GM18907 (cell line): ENCODE data around the gene AOC1.

Source experiments
- ATAC-seq: cut with Tn5 transposase; IDR thresholded peaks from one replicate; pipeline ENCODE4 v1.9.1; 2021; ENCODE audit warnings: mild to moderate bottlenecking, moderate library complexity; ENCODE audit not compliant: unreplicated experiment

Gene AOC1

GRCh38 chr7:150856303-150857275 is 4.3 kb downstream of the AOC1 start:
- no peak for ATAC-seq

DNA sequence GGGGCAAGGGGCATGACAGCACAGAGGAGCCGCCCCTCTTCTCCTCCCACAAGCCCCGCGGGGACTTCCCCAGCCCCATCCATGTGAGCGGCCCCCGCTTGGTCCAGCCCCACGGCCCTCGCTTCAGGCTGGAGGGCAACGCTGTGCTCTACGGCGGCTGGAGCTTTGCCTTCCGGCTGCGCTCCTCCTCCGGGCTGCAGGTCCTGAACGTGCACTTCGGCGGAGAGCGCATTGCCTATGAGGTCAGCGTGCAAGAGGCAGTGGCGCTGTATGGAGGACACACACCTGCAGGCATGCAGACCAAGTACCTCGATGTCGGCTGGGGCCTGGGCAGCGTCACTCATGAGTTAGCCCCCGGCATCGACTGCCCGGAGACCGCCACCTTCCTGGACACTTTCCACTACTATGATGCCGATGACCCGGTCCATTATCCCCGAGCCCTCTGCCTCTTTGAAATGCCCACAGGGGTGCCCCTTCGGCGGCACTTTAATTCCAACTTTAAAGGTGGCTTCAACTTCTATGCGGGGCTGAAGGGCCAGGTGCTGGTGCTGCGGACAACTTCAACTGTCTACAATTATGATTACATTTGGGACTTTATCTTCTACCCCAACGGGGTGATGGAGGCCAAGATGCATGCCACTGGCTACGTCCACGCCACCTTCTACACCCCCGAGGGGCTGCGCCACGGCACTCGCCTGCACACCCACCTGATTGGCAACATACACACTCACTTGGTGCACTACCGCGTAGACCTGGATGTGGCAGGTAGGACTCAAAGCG is 5.1 kb downstream of the AOC1 start:
- no peak for ATAC-seq

GRCh38 chr7:150858236-150859197 is 6.2 kb downstream of the AOC1 start:
- ATAC-seq = no peak

DNA sequence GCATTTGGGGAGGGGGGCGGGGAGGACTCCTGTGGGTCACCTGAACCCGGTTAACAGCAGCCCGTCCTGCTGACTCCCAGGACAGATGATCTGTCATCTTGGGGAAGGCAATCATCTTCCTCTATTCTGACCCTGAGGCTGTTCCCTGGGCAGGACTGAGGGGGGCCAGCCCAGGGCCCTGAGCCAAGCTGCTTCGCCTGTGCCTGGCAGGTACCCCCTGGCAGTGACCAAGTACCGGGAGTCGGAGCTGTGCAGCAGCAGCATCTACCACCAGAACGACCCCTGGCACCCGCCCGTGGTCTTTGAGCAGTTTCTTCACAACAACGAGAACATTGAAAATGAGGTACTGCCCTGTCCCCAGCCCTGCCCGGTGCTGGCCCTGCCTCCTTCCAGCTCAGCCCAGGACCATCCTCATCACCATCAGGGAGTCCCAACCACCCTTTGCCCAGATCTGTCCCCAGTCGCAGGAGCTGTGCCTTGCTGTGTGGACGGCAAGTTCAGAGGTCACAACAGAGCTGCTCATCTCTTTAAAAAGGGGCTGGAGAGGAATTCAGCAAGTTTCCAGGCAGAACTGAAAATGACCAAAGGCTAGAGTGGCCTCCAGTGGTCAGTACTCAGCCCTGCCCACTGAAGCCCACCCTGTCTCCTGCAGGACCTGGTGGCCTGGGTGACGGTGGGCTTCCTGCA is 8.1 kb downstream of the AOC1 start:
- ATAC-seq = no peak

DNA sequence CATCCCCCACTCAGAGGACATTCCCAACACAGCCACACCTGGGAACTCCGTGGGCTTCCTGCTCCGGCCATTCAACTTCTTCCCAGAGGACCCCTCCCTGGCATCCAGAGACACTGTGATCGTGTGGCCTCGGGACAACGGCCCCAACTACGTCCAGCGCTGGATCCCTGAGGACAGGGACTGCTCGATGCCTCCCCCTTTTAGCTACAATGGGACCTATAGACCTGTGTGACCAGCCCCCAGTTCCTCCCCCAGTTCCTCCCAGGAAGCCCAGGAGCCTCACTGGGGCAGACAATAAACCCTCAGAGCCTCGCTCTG is 8.6 kb downstream of the AOC1 start:
- no peak for ATAC-seq

DNA sequence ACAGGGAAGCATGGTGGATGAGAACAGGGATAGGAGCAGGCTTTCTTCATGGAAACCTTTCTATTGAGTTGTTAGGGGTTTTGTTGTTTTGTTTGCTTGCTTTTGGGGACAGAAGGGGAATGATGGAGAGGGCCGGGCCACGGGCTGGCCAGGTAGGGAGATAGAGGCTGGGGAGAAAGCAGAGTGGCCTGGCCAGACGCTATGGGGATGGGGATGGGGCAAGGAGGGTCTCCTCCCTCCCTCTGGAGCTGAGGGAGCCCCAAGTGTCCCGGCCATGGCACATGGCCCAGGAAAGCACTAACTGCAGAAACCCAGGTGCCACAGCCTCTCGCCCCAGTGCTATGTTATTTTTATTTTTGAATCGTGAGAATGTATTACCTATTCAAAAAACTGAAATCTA is 10.0 kb downstream of the AOC1 start:
- ATAC-seq = no peak

GRCh38 chr7:150863946-150864345 is 11.6 kb downstream of the AOC1 start:
- ATAC-seq = no peak

DNA sequence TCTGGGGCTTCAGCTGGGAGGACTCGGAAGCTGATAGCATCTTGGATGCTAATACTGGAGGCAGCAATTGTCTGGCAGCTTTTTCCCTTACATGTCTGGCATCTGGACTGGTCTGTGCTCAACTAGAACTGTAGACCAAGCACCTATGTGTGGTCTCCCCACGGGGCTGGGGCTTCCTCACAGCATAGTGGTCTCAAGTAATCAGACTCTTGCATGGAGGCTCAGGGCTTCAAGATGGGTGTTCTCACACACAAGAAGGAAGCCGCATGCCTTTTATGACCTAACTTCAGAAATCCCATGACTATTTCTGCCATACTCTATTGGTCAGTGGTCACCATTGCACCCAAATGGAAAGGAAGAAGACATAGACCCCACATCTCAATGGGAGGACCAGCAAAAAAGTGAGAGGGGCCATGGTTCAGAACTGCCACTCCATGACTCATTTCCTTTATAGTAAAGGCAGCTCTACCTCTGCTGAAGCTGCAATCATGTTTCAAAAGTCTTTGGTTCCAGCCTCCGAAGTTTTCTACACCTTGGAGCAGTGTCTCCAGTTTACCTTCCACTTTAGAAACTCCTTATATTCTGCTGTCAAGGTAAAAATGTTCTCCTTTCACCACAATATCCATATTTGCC is 14.7 kb downstream of the AOC1 start:
- no peak for ATAC-seq

- ATAC-seq = no peak
These were observed 15.3 kb downstream of the AOC1 start for GRCh38 chr7:150867605-150868004.

DNA sequence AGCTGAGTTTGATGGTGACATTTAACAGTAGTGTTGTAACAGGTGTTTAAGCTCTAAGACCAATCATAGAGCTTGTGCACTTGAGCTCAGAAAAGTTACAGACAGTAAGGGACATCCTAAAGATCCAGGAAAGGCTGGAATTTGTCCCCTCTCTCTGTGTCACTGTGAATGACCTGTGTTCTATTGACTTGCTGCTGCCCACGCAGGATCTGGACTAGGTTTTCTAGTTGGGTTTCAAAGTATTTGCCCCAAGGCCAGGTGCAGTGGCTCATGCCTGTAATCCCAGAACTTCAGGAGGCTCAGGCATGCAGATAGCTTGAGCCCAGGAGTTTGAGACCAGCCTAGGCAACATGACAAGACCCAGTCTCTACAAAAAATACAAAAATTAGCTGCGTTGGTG is 17.1 kb downstream of the AOC1 start:
- no peak for ATAC-seq

- ATAC-seq = no peak
These were observed 19.3 kb downstream of the AOC1 start for GRCh38 chr7:150871601-150872000.

GRCh38 chr7:150874401-150875198 is 22.3 kb downstream of the AOC1 start:
- ATAC-seq = no peak

- no peak for ATAC-seq
These were observed 23.5 kb downstream of the AOC1 start for GRCh38 chr7:150875791-150876190.

DNA sequence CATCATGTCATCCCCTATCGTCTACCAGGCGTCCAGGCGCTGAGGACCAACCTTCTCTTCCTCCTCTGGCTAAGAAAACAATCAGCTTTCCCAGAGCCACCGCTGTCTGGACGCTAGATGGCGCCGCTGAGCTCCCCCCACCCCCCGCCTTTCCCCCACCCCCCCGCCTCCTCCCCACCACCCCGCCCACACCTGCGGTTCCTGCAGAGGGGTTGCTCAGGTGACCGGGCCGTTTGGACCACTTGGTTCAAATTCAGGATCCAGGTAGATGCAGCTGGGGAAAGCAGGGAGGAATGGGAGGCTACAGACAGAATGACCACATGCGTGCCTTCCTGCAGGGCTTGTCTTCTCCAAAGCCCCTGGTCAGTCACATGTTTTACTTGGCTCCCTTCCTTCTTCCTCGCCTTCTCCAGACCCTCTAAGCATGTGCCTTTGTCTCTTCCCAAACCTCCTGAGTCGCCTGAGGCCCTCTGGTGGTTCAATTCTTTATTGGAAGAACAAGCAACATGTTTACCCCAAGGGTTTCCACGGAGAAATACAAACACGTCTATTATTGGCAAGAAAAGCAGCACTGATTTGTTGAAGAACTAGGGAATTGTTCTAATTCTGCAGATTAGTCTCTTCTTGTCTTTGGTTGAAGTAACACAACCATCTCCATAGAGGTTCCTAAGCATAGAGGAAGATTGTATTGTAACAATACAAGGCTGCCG is 24.7 kb downstream of the AOC1 start:
- ATAC-seq = no peak

- no peak for ATAC-seq
These were observed 25.2 kb downstream of the AOC1 start for GRCh38 chr7:150877536-150877935.

- ATAC-seq = no peak
These were observed 27.0 kb downstream of the AOC1 start for GRCh38 chr7:150879345-150879744.

DNA sequence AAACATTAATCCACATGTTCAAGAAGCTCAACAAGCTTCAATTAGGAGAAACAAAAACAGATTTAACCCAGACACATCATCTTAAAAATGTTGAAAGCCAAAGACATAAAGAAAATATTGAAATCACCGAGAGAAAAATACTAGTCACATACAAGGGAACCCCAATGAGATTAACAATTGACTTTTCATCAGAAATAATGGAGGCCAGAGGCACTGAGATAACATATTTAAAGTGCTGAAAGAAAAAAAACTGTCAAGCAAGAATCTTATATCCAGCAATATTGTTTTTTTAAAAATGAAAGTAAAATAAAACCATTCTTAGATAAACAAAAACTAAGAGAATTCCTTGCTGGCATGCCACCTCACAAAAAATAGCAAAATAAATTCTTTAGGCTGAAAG is 28.9 kb downstream of the AOC1 start:
- ATAC-seq = no peak

- ATAC-seq = no peak
These were observed 38.7 kb downstream of the AOC1 start for GRCh38 chr7:150890853-150891584.
